ENCODE measurements around the gene USP37. TPM values are rescaled to one million over a fixed set of nuclear protein-coding genes. Genes with fewer than 3 reads are reported as not detected.

The USP37 gene
- total RNA-seq, 1 donor from 2014 or later = 6.4 TPM

DNA sequence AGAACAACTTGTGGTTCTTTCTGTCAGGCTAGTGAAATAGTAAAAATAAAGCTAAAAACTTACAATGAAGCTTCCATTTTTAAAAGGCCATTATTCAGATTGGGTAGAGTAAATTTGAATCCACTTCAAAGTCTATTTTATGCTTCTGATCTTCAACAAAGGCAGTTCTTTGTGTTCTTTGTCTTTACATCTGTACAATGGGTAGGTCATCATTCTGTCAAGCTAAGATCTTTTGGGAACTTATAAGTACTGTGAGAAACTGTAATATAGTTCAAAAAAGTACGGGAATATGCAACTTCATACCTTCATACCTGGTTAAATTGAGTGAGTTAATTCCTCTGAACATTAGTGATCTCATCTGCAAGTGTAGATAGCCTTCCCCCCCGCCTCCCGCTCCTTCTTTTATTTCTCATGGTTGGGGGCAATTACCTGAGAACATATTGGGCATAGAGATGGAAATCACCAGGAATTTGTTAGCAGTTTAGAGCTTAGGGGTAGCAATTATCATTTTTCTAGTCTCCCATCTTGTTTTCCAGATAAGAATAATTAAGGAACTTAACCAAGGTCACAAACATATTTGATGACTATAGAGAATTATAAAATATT is 10.2 kb upstream of the USP37 start:
- no peak overlapping the region for H3K27ac ChIP-seq (ENCODE audit: low read depth, low read length)
- H2AFZ ChIP-seq (ENCODE audit: low read depth, low read length) = no peak overlapping the region
- Mint-ChIP-seq H3K27ac (ENCODE audit: unreplicated experiment) (no peak overlapping the region), H3K36me3 (ENCODE audit: low read depth, unreplicated experiment) (peaks cover 7% of the 10 kb centered on the region), H3K9me3 (ENCODE audit: unreplicated experiment) (no peaks in the 10 kb centered on the region), H3K4me3 (ENCODE audit: unreplicated experiment) (no peak overlapping the region), H3K4me1 (ENCODE audit: low read depth, unreplicated experiment) (peaks cover 12% of the 10 kb centered on the region), H3K27me3 (ENCODE audit: low read depth, unreplicated experiment) (no peaks in the 10 kb centered on the region)
- H3K4me2 ChIP-seq (ENCODE audit: low read length) = no peak overlapping the region
- peaks cover 4% of the 10 kb centered on the region for H3K4me1 ChIP-seq (ENCODE audit: insufficient read depth, low read length)
- TF ChIP-seq, protein P1, sequence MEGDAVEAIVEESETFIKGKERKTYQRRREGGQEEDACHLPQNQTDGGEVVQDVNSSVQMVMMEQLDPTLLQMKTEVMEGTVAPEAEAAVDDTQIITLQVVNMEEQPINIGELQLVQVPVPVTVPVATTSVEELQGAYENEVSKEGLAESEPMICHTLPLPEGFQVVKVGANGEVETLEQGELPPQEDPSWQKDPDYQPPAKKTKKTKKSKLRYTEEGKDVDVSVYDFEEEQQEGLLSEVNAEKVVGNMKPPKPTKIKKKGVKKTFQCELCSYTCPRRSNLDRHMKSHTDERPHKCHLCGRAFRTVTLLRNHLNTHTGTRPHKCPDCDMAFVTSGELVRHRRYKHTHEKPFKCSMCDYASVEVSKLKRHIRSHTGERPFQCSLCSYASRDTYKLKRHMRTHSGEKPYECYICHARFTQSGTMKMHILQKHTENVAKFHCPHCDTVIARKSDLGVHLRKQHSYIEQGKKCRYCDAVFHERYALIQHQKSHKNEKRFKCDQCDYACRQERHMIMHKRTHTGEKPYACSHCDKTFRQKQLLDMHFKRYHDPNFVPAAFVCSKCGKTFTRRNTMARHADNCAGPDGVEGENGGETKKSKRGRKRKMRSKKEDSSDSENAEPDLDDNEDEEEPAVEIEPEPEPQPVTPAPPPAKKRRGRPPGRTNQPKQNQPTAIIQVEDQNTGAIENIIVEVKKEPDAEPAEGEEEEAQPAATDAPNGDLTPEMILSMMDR (IDR thresholded peaks at IDR 0.05; ENCODE audit: insufficient read depth, low read depth, low read length) = no peak
- TF ChIP-seq EZH2 (IDR thresholded peaks at IDR 0.05; ENCODE audit: insufficient read depth, low read length) = no peak
- peaks cover 12% of the 10 kb centered on the region for H3K36me3 ChIP-seq (ENCODE audit: insufficient read depth, low read length)
- H3K27me3 ChIP-seq (ENCODE audit: insufficient read depth, low read length) = no peaks in the 10 kb centered on the region
- H4K20me1 ChIP-seq (ENCODE audit: insufficient read depth, low read length) = peaks cover 38% of the 10 kb centered on the region
- no peaks in the 10 kb centered on the region for H3K9me3 ChIP-seq (ENCODE audit: insufficient read depth, low read depth, low read length)
- peaks cover 76% of the 10 kb centered on the region for H3K79me2 ChIP-seq (ENCODE audit: insufficient read depth, low read length)
- H3K9ac ChIP-seq (ENCODE audit: low read length) = no peak overlapping the region
- DNase-seq (ENCODE audit: low read depth) (no peak), FAIRE-seq (no peak)
- no peak overlapping the region for H3K4me3 ChIP-seq (ENCODE audit: insufficient read depth, low read depth, low read length)

DNA sequence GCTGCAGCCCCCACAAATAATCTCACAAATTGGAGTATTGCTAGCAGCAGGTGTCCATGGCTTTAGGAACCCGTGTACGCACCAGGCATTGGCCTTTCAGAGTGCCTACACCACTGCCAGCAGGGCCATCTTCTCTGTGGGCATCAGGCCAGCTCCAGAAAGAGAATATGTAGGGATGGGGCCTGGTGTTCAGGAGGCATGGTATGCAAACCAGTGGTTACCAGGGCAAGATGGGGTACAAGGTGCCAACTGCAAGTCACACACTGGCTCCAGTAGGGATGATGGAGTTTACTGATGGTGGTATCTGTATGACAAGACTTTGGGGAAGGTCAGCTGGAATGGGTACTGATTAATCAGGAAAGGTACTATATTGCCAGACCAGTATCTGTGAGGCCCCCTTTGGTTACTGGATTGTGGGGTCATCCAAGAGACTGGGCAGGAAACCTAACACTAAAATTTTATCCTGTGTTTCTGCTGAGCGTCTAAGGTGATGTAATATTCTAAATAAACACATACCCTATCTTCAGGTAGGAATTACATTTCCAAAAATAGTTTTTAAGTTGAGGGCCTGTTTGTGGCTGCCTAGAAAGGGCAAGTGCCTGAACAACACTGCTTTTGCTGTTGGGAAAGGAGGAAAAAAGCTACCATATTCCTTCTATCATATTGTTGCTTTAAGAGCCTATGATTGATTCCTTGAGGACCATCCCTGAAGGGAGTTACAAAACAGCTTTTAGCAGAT is 9.5 kb upstream of the USP37 start:
- Histone ChIP-seq H3K4me2 (ENCODE audit: low read length) (no peak overlapping the region), H3K79me2 (ENCODE audit: insufficient read depth, low read length) (peaks cover 81% of the 10 kb centered on the region), H3K4me1 (ENCODE audit: insufficient read depth, low read length) (peaks cover 4% of the 10 kb centered on the region)

More for the DNA sequence above, 9.5 kb upstream of the USP37 start:
- H3K27me3 Mint-ChIP-seq (ENCODE audit: low read depth, unreplicated experiment) = no peaks in the 10 kb centered on the region
- Histone ChIP-seq H2AFZ (ENCODE audit: low read depth, low read length) (no peak overlapping the region), H3K4me3 (ENCODE audit: insufficient read depth, low read depth, low read length) (no peak overlapping the region), H3K27me3 (ENCODE audit: insufficient read depth, low read length) (no peaks in the 10 kb centered on the region), H3K9me3 (ENCODE audit: insufficient read depth, low read depth, low read length) (no peaks in the 10 kb centered on the region), H4K20me1 (ENCODE audit: insufficient read depth, low read length) (peaks cover 38% of the 10 kb centered on the region), H3K36me3 (ENCODE audit: insufficient read depth, low read length) (peaks cover 11% of the 10 kb centered on the region), H3K9ac (ENCODE audit: low read length) (no peak overlapping the region), H3K27ac (ENCODE audit: low read depth, low read length) (no peak overlapping the region)
- no peak overlapping the region for H3K4me3 Mint-ChIP-seq (ENCODE audit: unreplicated experiment)
- no peak for FAIRE-seq
- no peaks in the 10 kb centered on the region for H3K9me3 Mint-ChIP-seq (ENCODE audit: unreplicated experiment)
- H3K27ac Mint-ChIP-seq (ENCODE audit: unreplicated experiment) = no peak overlapping the region
- TF ChIP-seq, protein P1 (IDR thresholded peaks at IDR 0.05; ENCODE audit: insufficient read depth, low read depth, low read length) = no peak
- no peak for TF ChIP-seq EZH2 (IDR thresholded peaks at IDR 0.05; ENCODE audit: insufficient read depth, low read length)
- H3K36me3 Mint-ChIP-seq (ENCODE audit: low read depth, unreplicated experiment) = peaks cover 5% of the 10 kb centered on the region
- no peak for DNase-seq (ENCODE audit: low read depth)
- peaks cover 6% of the 10 kb centered on the region for H3K4me1 Mint-ChIP-seq (ENCODE audit: low read depth, unreplicated experiment)
